GM06990 (cell line): Measurements from ENCODE around the gene PCMT1.

Experiments
- DNase-seq: peaks from one replicate; pipeline ENCODE4 v3.0.0-alpha.2; 2011; ENCODE audit not compliant: insufficient read length; ENCODE audit errors: extremely low read depth
- H3K27me3 ChIP-seq: replicated peaks from 2 replicates; pipeline ENCODE4 v1.6.0; 2011; ENCODE audit warnings: low read length; ENCODE audit not compliant: control insufficient read depth, insufficient read depth
- H3K36me3 ChIP-seq: 2 replicates; pipeline ENCODE4 v1.5.1; 2011; ENCODE audit warnings: low read length; ENCODE audit not compliant: control insufficient read depth, insufficient read depth
- H3K4me3 ChIP-seq: replicated peaks from 2 replicates; pipeline ENCODE4 v1.5.1; 2011; ENCODE audit warnings: low read depth, mild to moderate bottlenecking, control low read depth, low read length
- CTCF ChIP-seq: IDR thresholded peaks from 2 replicates; pipeline ENCODE4 v1.5.1; 2011; ENCODE audit warnings: low read length, control low read depth, mild to moderate bottlenecking, inconsistent platforms; ENCODE audit not compliant: insufficient read depth, poor library complexity, severe bottlenecking

The PCMT1 gene

GRCh38 chr6:149830731-149831307 is 81.3 kb downstream of the PCMT1 start:
- Histone ChIP-seq H3K4me3 (no peak overlapping the region), H3K36me3 (no peaks in the 10 kb centered on the region), H3K27me3 (no peaks in the 10 kb centered on the region)
- no peak for TF ChIP-seq CTCF
- no peak for DNase-seq

- no peak for TF ChIP-seq CTCF
- no peak for DNase-seq
- no peaks in the 10 kb centered on the region for H3K27me3 ChIP-seq
- H3K4me3 ChIP-seq = no peak overlapping the region
- no peaks in the 10 kb centered on the region for H3K36me3 ChIP-seq
Measured at GRCh38 chr6:149831308-149831820, 81.8 kb downstream of the PCMT1 start.

- no peak for TF ChIP-seq CTCF
- DNase-seq = no peak
- Histone ChIP-seq H3K27me3 (peaks cover 1% of the 10 kb centered on the region; the same call in 1 of the 2 replicates), H3K4me3 (no peak overlapping the region), H3K36me3 (no peaks in the 10 kb centered on the region)
Measured at GRCh38 chr6:149833651-149834050, 84.1 kb downstream of the PCMT1 start.

- Histone ChIP-seq H3K27me3 (peaks cover 1% of the 10 kb centered on the region; the same call in 1 of the 2 replicates), H3K4me3 (no peak overlapping the region), H3K36me3 (no peaks in the 10 kb centered on the region)
- DNase-seq = no peak
- TF ChIP-seq CTCF = peak; percentile 82
Measured at GRCh38 chr6:149834513-149835481, 85.3 kb downstream of the PCMT1 start.

- peak; percentile 89 for TF ChIP-seq CTCF
- peaks cover 1% of the 10 kb centered on the region; the same call in 1 of the 2 replicates for H3K27me3 ChIP-seq
- H3K36me3 ChIP-seq = no peaks in the 10 kb centered on the region
- DNase-seq = no peak
- H3K4me3 ChIP-seq = no peak overlapping the region
Measured at GRCh38 chr6:149840345-149841075, 91.0 kb downstream of the PCMT1 start.
